Measurements from ENCODE around the gene NR2F1.

GRCh38 chr5:93632327-93632726, 49.3 kb downstream of the NR2F1 start:
- TF ChIP-seq CTCF (IDR thresholded peaks at IDR 0.05) (no peak), POLR2A (IDR thresholded peaks at IDR 0.05) (no peak)
